Suppressor macrophage treated with lipopolysaccharide for 4 hours (primary cell): ENCODE measurements around the gene GLE1.
"Not testable (repeated sequence)": the region's sequence is repeated elsewhere in the genome, so short reads cannot be mapped to it uniquely, and the experiment has no call there.

Source experiments
- DNase-seq: peaks from one replicate; pipeline ENCODE4 v3.0.0-alpha.2; 2020

The GLE1 gene

GRCh38 chr9:128497824-128498610, 6.5 kb upstream of the GLE1 start:
- DNase-seq = no peak

GRCh38 chr9:128498911-128499310, 5.6 kb upstream of the GLE1 start:
- no peak for DNase-seq

GRCh38 chr9:128499920-128500319, 4.6 kb upstream of the GLE1 start:
- no peak for DNase-seq

DNA sequence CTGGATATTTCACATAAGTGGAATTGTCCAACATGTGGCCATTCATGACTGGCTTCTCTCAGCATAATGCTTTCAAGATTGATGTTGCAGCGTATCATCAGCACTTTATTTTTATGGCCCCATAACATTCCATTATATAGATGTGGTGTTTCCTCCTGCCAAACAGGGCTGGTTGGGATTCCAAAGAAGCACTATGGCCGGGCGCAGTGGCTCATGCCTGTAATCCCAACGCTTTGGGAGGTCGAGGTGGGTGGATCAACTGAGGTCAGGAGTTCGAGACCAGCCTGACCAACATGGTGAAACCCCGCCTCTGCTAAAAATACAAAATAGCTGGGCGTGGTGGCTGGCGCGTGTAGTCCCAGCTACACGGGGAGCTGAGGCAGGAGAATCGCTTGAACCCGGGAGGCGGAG, 1.1 kb upstream of the GLE1 start:
- DNase-seq = not testable (repeated sequence)

DNA sequence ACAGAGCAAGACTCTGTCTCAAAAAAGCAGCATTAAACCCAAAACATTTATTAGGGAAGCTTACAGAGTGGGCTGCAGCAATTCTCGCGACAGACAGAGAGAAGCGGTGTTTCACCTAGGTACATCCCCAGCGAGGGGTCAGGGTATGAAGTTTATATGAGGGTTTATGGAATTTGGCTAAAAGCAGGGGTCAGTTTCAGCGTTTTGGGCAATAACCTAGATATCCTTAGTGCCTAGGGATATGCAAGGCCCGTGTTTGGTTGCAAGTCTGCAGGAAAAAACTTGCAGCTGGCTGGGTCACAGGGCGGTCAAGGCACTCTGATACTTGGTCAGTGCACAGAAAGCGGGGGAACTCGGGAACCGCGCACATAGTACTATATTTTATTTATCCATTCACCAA, 649 bp upstream of the GLE1 start:
- DNase-seq = no peak

DNA sequence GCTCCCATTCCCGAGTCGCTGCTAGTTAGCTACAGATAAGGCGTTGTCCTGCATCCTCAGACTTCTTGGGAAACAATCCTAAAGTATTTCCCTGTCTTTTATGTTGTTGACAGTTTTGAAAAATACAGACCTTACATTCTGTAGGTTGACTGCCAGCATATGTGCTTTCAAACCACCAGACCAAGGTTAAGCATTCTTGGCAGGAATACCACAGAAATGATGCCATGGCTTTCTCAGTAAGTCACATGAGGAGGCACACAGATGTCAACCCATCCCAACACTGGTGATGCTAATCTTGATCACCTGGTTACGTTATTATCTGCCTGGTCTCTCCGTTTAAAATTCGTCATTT, 871 bp downstream of the GLE1 start:
- peak; percentile 4 for DNase-seq

DNA sequence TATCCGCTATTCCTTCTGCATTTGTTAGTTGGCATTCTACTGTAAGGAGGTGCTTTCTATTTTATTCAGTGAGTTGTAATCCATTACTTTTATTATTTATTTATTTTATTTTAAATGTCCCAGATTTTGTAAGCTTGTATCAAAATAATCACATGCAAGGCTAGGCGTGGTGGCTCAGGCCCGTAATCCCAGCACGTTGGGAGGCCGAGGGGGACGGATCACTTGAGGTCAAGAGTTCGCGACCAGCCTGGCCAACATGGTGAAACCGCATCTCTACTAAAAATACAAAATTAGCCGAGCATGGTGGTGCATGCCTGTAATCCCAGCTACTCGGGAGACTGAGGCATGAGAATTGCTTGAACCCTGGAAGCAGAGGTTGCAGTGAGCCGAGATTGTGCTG, 1.4 kb downstream of the GLE1 start:
- not testable (repeated sequence) for DNase-seq

DNA sequence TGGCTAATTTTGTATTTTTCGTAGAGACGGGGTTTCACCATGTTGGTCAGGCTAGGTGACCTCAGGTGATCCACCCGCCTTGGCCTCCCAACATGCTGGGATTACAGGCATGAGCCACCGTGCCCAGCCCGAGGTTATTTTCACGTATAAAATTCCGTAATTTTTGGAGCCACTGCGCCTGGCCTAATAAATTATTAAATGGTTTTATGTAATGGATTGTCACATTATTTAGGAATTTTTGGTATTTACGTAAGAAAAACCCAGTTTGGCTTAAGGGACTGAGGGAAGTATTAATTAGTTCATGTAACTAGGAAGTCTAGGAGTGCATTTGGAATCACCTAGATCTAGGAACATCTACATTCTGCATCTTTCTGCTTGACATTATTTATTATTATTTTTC, 8.3 kb downstream of the GLE1 start:
- no peak for DNase-seq

GRCh38 chr9:128521956-128522355, 17.4 kb downstream of the GLE1 start:
- DNase-seq = no peak

DNA sequence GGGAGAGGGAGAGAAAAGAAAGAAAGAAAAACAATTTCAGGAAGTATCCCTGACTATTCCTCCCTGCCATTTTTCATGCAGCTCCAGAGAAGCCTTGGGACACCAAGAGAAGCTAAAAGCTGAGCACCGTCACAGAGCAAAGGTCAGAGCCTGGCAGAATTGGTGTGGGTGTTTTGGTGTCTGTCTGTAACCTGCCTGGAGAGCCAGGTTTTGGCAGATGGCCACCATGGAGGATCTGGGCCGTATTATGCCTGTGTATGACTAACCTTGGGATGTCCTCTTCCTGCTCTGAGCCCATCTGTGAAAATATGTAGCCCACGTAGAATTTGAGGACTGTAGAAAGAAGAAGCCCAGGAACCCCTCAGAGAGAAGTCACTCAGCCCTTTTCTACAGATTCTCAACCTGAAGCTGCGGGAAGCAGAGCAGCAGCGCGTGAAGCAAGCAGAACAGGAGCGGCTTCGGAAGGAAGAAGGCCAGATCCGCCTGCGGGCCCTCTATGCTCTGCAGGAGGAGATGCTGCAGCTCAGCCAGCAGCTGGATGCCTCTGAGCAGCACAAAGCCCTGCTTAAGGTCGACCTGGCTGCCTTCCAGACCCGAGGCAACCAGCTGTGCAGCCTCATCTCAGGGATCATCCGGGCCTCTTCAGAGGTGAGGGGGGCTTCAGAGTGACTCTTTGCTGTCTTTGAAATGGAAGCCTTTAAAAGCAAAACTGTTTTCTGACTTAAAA, 18.8 kb downstream of the GLE1 start:
- no peak for DNase-seq

- DNase-seq = no peak
Observed at GRCh38 chr9:128526720-128527119, 22.2 kb downstream of the GLE1 start.

- DNase-seq = no peak
Observed at GRCh38 chr9:128528445-128529160, 24.1 kb downstream of the GLE1 start.

GRCh38 chr9:128529191-128529590, 24.7 kb downstream of the GLE1 start:
- DNase-seq = no peak

DNA sequence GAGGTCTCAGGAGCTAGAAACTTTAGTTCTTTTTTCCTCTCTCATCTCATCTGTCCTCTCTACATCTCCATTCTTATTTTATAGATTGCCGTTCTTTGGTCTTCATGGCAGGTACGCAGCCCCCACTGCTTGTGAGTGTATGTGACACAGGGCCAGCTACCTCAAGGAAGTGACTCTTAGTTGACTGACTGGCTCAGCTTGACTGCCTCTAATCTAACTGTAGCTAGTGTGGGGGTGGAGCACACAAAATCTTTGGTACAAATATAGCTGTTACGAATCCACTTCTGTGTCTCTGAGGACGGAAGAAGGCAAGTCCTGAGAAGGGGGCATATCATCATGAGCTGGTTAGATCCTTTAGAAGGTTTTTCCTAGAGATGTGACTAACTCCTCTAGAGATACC, 28.1 kb downstream of the GLE1 start:
- DNase-seq = no peak

DNA sequence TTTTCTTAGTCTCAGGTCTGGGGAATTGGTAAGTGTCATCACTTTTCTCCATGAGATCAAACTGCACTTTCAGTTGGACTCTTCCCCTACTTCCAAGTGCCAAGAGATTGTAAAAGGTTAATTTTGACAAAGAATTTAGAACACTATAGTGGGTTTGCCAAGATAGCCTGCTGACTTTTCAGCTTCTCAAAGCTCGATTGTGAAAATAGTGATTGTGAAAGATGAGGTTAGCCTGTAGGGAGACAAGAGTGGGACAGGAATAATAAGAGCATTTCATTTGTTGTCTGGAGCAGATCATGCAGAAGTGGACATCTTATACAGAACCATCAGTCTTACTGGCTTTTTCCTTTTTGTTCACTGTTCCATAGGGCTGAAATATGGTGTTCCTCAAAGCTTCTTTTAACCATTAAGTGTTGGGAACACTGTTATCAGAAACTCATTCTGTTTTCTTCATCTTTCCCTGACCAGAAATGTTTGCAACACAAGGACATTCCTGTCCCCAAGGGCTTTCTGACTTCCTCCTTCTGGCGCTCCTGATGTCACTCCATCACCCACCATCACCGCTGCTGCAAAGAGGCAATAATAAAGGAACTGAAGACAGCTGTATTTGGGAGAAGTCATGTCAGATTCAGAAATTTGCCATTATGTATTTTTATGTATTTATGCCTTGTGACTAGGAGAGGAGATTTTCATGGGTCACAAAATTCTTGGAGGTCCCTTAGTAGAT, 36.3 kb downstream of the GLE1 start:
- DNase-seq = peak; percentile 74

DNA sequence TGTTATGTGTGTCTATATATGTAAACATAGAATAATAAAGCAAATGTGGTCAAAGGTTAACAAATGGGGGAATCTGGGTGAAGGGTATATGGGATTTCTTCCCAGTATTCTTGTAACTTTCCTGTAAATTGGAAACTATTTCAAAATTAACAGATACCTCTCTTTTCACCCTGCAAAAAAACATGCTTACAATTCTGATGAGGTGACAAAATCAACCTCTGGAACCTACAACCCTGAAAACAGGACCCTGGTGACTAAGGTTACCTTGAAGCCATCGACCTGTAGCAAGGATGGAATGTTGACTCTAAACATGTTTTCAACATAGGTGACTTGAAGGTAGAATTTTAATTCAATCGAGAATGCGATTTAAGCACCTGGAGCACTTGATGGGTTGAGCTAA, 42.0 kb downstream of the GLE1 start:
- DNase-seq = no peak

GRCh38 chr9:128548876-128549275, 44.4 kb downstream of the GLE1 start:
- DNase-seq = no peak

DNA sequence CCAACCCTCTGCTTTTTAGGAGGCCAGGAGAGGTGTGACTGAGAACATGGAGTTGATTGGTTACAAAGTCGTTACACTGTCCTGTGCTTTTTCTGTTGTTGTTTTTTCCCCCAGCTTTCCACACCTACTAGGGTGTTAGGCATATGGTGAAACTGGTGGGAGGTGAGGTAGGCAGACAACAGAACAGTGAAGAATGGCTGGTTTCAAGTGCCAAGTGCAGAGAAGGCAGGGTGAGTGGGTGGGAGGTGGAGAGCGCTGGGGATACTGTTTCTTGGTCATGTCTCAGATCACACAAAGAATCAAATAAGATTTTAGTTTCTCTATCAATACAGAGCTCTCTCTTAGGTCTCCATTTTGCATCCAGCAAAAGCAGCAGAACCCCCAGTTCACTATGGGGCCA, 45.7 kb downstream of the GLE1 start:
- DNase-seq = no peak

DNA sequence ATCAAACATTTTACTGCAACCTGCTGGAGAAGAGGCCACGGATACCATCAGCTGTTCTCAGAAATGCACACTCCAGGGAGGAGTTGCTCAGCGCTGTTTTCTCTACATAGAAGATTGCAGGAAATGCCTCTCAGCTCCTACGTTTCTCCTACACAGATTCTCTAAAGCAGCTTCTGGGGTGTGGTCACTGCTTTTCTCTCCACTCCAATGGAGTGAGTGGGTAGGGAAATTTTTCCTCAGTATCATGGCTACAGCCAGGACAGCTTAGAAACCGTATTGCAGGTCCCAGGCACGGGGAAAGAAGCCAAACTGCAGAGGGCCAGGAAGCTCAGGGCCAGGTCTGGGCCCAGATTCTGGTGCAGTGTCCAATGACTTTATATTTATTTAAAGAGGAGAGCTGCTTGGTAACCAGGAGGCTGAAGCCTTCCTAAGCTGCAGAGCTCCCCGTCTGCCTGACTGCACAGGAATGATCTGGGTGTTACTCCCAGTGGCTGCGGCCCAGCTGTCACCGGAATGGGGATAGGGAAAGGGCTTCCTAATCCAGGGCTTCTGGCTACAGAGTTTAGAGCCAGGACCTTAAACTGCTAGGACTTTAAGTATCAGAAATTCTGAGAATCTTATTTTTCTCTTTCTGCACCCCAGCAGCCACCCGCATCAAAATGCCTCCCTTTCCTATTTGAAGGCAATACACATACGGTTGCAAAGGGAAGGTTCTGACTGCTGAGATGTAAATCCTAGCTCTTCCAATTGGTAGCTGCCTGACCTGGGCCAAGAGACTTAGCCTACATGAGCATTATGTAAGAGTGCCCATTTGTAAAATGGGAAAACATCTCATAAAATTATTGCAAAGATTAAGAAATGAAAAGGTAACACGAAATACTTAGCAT, 46.5 kb downstream of the GLE1 start:
- no peak for DNase-seq

DNA sequence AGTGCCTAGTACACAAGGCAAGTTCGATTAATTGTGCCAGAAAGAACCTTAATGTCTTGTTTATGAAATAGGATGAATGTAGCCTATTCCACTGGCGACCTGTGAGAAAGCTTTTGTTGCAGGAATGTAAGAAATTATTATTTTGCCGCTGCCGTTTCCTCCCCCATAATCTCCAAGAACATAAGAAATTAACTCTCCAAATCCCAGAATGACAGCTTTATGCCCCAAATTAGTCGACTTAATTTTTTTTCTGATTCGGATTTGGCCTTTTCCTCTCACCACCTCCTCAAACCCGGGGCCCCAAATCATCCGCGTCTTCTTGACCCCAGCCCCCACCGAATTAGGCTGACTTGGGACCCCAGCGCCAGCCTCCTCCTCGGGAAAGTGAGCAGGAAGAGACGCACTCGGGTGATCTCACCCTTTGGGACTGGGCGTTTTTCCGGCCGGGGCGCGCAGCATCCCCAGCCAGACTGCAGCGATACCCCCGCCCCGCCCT, 47.2 kb downstream of the GLE1 start:
- no peak for DNase-seq

- DNase-seq = peak; percentile 95
Observed at GRCh38 chr9:128552153-128552743, 47.7 kb downstream of the GLE1 start, which contains the start of gene SPTAN1. Gene SPTAN1, plus strand, starts transcription at chr9:128552587. Its CDS starts 14,154 bp downstream, at chr9:128566741.
